Activated CD4-positive, alpha-beta memory T cell treated with anti-CD3 and anti-CD28 coated beads for 36 hours (primary cell): ENCODE measurements around the gene ASZ1. TPM values are rescaled to one million over a fixed set of nuclear protein-coding genes. Genes with fewer than 3 reads are reported as not detected.

Experiments
- CTCF ChIA-PET: fragments of 350-600 bp; sonication (Branson Sonifier 250); formaldehyde crosslinking; loops from one replicate; lab custom pipeline; 2021; ENCODE audit warnings: antibody characterized with exemption, inconsistent platforms; lab: Charles Lee
- POLR2A ChIA-PET: fragments of 350-600 bp; sonication (Branson Sonifier 250); formaldehyde crosslinking; loops from one replicate; lab custom pipeline; 2021; ENCODE audit warnings: antibody characterized with exemption; lab: Charles Lee
- DNase-seq: peaks from one replicate; pipeline ENCODE4 v3.0.0-alpha.2; 2020
- H3K27ac Mint-ChIP-seq: one replicate; pipeline ENCODE4 v1.8.0; 2021; ENCODE audit warnings: mixed read lengths
- H3K27me3 Mint-ChIP-seq: one replicate; pipeline ENCODE4 v1.8.0; 2021; ENCODE audit warnings: mixed read lengths
- H3K36me3 Mint-ChIP-seq: one replicate; pipeline ENCODE4 v1.8.0; 2021; ENCODE audit warnings: mixed read lengths
- H3K4me1 Mint-ChIP-seq: one replicate; pipeline ENCODE4 v1.8.0; 2021; ENCODE audit warnings: low read depth, mixed read lengths
- H3K4me3 Mint-ChIP-seq: one replicate; pipeline ENCODE4 v1.8.0; 2021; ENCODE audit warnings: mild to moderate bottlenecking, mixed read lengths
- H3K9me3 Mint-ChIP-seq: one replicate; pipeline ENCODE4 v1.8.0; 2021; ENCODE audit warnings: mixed read lengths
- intact Hi-C: fragments of 100-400 bp; cut with micrococcal nuclease; formaldehyde crosslinking; loops from one replicate; pipeline ENCODE4 v1.15.1; 2023
- total RNA-seq, 2 experiments: library from RNA; stranded (reverse); gene quantifications; one replicate each; pipeline ENCODE4 v1.2.3, GENCODE V29; 2021

The ASZ1 gene
- total RNA-seq, 2 experiments from 2014 or later = not detected

DNA sequence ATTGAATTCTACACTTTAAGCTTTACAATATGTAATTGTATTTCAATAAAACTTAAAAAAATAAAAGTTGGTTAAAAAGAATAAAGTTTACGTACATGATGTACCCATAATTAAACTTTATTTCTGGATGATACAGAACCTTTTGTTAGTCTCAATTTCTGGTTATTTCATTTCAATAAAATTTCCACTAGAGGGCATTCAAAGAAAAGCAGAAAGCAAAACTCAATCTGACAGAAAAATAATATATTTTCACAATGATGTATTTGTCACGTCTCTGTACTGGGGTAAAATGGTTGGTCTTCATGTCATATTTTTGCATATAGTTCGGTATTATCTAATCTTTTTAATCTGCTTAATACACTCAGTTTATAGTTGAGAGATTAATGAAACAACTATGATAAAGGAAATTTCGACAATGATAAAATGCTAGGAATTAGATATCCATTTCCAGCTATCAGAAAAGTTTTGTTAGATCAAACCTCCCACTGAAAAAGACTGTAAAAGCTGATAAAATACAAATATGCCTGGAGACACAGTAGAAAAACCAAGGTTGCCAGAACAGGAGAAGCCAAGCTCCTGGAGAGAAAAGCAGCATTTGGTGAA lies 27.4 kb downstream of the ASZ1 start:
- Mint-ChIP-seq H3K9me3 (no peaks in the 10 kb centered on the region), H3K36me3 (no peaks in the 10 kb centered on the region), H3K27me3 (no peaks in the 10 kb centered on the region), H3K27ac (no peak overlapping the region), H3K4me3 (no peak overlapping the region), H3K4me1 (no peaks in the 10 kb centered on the region)
- intact Hi-C loops = loop anchor here (2.0 kb wide), 2 partner anchors 317 to 753 kb away; no protein-coding TSS in a partner anchor
- no peak for DNase-seq
- POLR2A ChIA-PET = no interaction called here
- CTCF ChIA-PET = interaction anchor here (0.6 kb wide), 1 partner anchor 754 kb away, joined by 3 read pairs; no protein-coding TSS in a partner anchor

DNA sequence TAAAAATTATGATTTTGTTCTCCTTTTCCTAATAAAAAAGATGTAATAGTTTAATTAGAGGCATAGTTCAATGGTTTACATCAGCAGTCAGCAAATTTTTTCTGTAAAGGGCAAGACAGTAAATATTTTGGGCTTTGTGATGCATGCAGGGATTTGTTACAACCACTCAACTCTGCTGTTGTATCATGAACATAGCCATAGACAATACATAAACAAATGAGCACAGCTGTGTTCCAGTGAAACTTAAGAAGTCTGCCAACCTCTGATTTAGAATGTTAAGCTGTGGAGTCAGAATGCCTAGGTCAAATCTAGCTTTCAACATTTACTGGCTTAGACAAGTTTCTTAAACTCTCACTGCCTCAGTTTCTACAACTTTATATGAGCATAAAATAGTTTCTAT lies 31.6 kb downstream of the ASZ1 start:
- Mint-ChIP-seq H3K9me3 (peaks cover 4% of the 10 kb centered on the region), H3K27me3 (no peaks in the 10 kb centered on the region), H3K36me3 (no peaks in the 10 kb centered on the region), H3K27ac (no peak overlapping the region), H3K4me3 (no peak overlapping the region), H3K4me1 (no peaks in the 10 kb centered on the region)
- ChIA-PET CTCF (no interaction called here), POLR2A (no interaction called here)
- DNase-seq = no peak
- intact Hi-C loops = no loop called here

DNA sequence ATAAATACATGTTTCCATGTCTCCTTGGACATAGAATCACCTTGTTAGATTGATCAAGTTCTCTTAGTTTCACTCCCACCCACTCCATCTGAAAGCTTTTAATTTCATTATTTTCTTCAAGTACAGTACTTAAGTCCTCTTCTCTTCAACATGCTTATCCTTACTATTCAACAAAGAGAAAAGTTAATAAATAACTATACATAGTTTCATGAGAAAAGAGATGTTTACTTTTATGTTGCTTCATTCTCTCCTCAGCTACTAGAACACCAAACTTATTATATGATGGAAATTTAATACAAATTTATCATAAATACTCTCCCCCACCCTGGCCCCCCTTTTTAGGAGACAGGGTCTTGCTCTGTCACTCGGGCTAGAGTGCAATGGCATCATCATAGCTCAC lies 33.5 kb downstream of the ASZ1 start:
- ChIA-PET CTCF (no interaction called here), POLR2A (no interaction called here)
- Mint-ChIP-seq H3K36me3 (no peaks in the 10 kb centered on the region), H3K4me3 (no peak overlapping the region), H3K9me3 (peaks cover 14% of the 10 kb centered on the region), H3K4me1 (no peaks in the 10 kb centered on the region), H3K27ac (no peak overlapping the region), H3K27me3 (no peaks in the 10 kb centered on the region)
- DNase-seq = no peak
- intact Hi-C loops = no loop called here

DNA sequence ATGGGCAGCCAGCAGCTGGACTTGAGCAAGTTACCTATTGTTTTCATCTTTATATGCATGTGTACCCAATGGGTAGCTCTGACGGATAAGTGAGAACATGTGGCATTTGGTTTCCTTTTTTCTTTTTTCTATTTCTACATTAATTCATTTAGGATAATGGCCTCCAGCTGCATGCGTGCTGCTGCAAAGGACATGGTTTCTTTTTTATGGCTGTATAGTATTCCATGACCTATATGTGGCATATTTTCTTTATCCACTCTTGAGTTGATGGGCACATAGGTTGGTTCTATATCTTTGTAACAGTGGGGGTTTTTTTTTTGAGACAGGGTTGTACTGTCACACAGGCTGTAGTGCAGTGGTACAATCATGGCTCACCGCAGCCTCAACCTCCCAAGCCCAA lies 37.4 kb downstream of the ASZ1 start:
- peaks cover 29% of the 10 kb centered on the region for H3K9me3 Mint-ChIP-seq
- H3K27ac Mint-ChIP-seq = no peak overlapping the region
- H3K36me3 Mint-ChIP-seq = no peaks in the 10 kb centered on the region
- ChIA-PET POLR2A (no interaction called here), CTCF (no interaction called here)
- H3K27me3 Mint-ChIP-seq = no peaks in the 10 kb centered on the region
- H3K4me3 Mint-ChIP-seq = no peak overlapping the region
- intact Hi-C loops = no loop called here
- DNase-seq = no peak
- no peaks in the 10 kb centered on the region for H3K4me1 Mint-ChIP-seq

DNA sequence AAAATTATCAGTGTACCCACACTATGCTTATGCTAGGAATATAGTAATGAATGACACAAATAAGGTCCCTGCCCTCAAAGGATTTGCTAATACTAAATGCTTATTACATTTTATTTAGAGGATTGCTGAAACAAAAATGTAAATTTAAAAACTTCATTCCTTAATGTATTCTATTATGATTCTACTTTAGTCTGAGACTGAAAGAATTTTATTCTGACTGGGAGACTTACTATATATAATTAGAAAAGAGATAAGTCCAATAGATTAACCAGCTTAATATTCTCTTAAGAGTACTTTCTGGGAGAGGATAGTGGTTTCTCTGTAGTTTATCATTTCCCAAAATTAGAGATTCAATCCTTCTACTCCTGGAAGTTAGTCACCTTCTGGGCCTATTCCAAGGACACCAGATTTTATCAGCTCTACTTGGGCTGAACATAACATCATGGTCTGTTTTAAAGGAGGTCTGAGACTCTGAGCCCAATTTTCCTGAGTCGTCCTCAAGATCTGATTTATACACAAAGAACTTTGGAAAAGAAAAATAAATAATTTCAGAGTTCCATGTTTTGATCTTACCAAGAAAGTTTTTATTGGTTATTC lies 41.1 kb downstream of the ASZ1 start:
- no peak overlapping the region for H3K4me3 Mint-ChIP-seq
- ChIA-PET POLR2A (no interaction called here), CTCF (no interaction called here)
- no peak for DNase-seq
- no peak overlapping the region for H3K27ac Mint-ChIP-seq
- intact Hi-C loops = loop anchor here (2.0 kb wide), 1 partner anchor 173 kb away; no protein-coding TSS in a partner anchor
- H3K36me3 Mint-ChIP-seq = no peaks in the 10 kb centered on the region
- H3K4me1 Mint-ChIP-seq = no peaks in the 10 kb centered on the region
- peaks cover 28% of the 10 kb centered on the region for H3K9me3 Mint-ChIP-seq
- H3K27me3 Mint-ChIP-seq = no peaks in the 10 kb centered on the region

DNA sequence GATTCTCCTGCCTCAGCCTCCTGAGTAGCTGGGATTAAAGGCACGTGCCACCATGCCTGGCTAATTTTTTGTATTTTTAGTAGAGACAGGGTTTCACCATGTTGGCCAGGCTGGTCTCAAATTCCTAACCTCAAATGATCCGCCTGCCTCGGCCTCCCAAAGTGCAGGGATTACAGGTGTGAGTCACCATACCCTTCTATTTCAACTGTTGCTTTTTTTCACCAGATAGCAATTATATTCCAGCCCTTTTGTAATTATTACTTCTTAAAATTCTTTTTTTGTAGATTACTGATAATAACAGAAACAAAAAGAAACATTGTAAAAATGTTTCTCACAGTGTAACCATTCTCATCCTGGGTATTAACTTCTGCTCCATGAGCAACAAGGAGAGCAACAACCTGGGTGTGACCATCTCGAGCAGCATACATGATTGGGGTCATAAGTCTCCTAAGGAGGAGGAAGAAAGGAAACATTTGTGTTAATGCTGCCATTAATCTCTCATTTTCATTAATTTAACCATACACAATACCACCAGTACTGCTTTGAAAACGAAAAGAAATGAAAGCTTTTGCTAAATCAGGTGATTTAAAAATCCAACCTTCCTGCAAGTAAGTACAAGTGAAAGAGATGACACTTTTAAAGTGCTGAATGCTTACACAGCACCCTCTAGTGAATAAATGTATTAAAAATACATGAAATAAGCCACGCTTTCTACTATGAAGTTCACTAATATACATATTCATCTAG lies 41.8 kb downstream of the ASZ1 start:
- intact Hi-C loops = loop anchor here (2.0 kb wide), 1 partner anchor 173 kb away; no protein-coding TSS in a partner anchor
- peaks cover 25% of the 10 kb centered on the region for H3K9me3 Mint-ChIP-seq
- H3K4me3 Mint-ChIP-seq = no peak overlapping the region
- H3K4me1 Mint-ChIP-seq = no peaks in the 10 kb centered on the region
- POLR2A ChIA-PET = no interaction called here
- no peak overlapping the region for H3K27ac Mint-ChIP-seq
- H3K27me3 Mint-ChIP-seq = no peaks in the 10 kb centered on the region
- no peak for DNase-seq
- CTCF ChIA-PET = no interaction called here
- no peaks in the 10 kb centered on the region for H3K36me3 Mint-ChIP-seq

DNA sequence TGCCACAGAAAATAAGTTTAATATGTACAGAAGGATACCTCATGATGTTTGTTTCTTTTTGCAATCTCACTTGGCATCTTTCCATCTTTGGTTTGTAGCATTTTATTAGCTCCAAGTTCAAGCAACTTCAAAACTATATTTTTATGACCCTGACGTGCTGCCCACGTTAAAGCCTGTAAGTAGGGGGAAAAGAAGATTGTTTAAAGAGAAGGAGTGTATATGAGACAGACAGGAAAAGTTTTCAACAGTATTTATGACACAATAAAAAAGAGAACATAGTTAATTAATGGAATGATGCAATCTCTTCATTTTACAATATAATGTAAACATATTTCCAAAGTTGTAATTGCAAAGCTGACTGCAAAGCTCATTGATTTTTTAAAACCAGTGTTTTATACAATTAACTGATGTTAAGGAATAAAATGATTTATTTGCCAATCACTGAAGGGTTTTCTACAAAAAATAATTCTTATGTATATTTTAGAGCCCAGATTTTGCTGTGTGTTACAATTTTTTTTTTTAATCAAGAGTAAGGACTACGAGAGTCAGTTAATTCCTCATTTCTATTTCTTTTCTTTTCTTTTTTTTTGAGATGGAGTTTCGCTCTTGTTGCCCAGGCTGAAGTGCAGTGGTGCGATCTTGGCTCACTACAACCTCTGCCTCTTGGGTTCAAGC lies 42.5 kb downstream of the ASZ1 start:
- Mint-ChIP-seq H3K27me3 (no peaks in the 10 kb centered on the region), H3K4me1 (no peaks in the 10 kb centered on the region), H3K9me3 (peaks cover 21% of the 10 kb centered on the region), H3K27ac (no peak overlapping the region), H3K4me3 (no peak overlapping the region), H3K36me3 (no peaks in the 10 kb centered on the region)
- POLR2A ChIA-PET = interaction anchor here (0.7 kb wide), 1 partner anchor 360 kb away, joined by 3 read pairs; no protein-coding TSS in a partner anchor
- no peak for DNase-seq
- CTCF ChIA-PET = interaction anchor here (0.6 kb wide), 1 partner anchor 78 kb away, joined by 3 read pairs; no protein-coding TSS in a partner anchor
- intact Hi-C loops = no loop called here

DNA sequence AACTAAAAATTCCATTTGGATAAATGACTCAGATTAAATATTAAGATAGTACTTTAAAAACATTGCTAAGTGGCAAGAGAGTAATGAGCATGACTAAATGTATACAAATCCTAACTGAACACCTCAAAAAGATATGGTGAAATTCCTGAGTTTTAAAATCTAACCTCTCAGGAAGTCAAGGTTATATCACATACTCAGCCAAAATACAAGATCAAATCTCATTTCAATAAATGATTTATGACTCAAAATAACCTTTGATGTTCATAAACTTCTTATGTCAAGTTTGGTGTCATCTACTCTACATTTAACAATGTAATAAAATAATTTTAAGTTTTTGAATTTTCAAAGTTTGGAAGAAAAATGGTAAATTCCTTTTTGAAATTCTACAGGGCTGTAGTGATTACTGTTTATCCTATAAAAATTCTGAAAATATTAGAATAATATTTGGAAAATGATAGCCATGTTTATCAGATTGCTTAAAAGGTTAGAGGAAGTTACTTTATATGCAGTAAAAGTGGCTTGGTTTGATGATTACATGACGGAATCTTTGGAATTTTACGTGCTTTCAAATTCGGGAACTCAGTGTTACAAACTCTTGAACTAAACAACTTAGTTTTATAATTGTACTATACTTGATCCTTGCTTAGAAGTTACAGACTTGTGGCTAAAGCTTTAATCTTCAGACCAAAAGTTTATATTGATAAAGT lies 43.7 kb downstream of the ASZ1 start:
- Mint-ChIP-seq H3K27ac (no peak overlapping the region), H3K4me1 (no peaks in the 10 kb centered on the region), H3K9me3 (peaks cover 13% of the 10 kb centered on the region), H3K36me3 (no peaks in the 10 kb centered on the region), H3K4me3 (no peak overlapping the region), H3K27me3 (no peaks in the 10 kb centered on the region)
- ChIA-PET CTCF (no interaction called here), POLR2A (no interaction called here)
- intact Hi-C loops = no loop called here
- DNase-seq = no peak

DNA sequence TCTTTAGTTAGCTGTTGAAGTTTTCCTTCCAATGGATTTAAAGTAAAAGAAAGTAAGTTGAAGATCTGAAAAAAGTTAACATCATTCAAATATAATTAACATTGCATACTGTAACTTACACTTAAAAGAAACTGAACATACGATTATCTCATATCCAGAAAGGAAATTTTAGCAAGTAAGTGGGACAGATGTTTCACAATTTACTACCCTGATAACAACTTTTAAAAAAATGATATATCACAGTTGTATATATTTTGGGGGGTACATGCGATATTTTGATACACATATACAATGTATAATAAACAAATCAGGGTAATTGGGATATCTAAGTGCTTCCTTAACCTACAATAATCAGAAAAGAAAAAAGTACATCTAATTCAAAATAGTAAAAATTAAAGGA lies 44.2 kb downstream of the ASZ1 start:
- H3K4me3 Mint-ChIP-seq = no peak overlapping the region
- intact Hi-C loops = no loop called here
- CTCF ChIA-PET = no interaction called here
- H3K9me3 Mint-ChIP-seq = peaks cover 8% of the 10 kb centered on the region
- H3K27me3 Mint-ChIP-seq = no peaks in the 10 kb centered on the region
- H3K4me1 Mint-ChIP-seq = no peaks in the 10 kb centered on the region
- DNase-seq = no peak
- H3K36me3 Mint-ChIP-seq = no peaks in the 10 kb centered on the region
- no peak overlapping the region for H3K27ac Mint-ChIP-seq
- POLR2A ChIA-PET = no interaction called here

DNA sequence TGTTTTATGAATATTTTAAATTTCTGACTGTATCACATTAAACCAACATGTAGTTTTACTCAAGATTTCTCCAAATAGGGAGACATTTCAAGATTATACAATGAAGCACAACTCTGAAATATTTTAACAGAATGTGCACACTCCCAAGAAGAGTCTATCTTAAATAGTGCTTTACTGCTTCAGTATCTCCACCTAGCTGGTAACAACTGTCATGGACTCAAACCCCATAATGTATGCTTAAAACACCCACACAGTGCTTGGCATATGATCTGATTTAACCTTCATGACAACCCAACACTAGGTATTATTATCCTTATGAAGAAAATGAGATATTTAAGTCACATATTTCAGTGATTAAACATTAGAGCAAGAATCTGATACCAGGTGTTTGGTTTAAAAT lies 45.9 kb downstream of the ASZ1 start:
- no peaks in the 10 kb centered on the region for H3K27me3 Mint-ChIP-seq
- CTCF ChIA-PET = no interaction called here
- H3K4me3 Mint-ChIP-seq = no peak overlapping the region
- H3K4me1 Mint-ChIP-seq = no peaks in the 10 kb centered on the region
- POLR2A ChIA-PET = no interaction called here
- H3K27ac Mint-ChIP-seq = no peak overlapping the region
- intact Hi-C loops = no loop called here
- no peak for DNase-seq
- H3K9me3 Mint-ChIP-seq = no peaks in the 10 kb centered on the region
- no peaks in the 10 kb centered on the region for H3K36me3 Mint-ChIP-seq

DNA sequence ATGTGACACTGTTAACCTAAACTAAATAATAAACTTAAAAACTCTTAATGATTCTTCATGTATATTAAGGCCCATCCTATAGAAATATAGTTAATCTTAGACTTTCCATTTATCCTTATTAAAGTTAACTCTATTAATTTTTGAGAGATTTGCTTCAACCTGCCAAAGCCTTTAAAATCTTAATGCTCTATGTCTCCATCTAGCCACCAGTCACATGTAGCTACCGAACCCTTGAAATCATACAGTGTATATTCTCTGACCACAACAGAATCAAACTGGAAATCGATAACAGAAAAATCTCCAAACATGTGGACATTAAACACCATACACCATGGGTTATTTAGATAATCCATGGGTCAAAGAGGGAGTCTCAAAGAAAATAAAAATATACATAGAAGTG lies 51.9 kb downstream of the ASZ1 start:
- peaks cover 1% of the 10 kb centered on the region for H3K27me3 Mint-ChIP-seq
- H3K27ac Mint-ChIP-seq = no peak overlapping the region
- H3K4me1 Mint-ChIP-seq = no peaks in the 10 kb centered on the region
- H3K36me3 Mint-ChIP-seq = no peaks in the 10 kb centered on the region
- H3K4me3 Mint-ChIP-seq = no peak overlapping the region
- CTCF ChIA-PET = no interaction called here
- POLR2A ChIA-PET = no interaction called here
- intact Hi-C loops = no loop called here
- H3K9me3 Mint-ChIP-seq = no peaks in the 10 kb centered on the region
- no peak for DNase-seq

DNA sequence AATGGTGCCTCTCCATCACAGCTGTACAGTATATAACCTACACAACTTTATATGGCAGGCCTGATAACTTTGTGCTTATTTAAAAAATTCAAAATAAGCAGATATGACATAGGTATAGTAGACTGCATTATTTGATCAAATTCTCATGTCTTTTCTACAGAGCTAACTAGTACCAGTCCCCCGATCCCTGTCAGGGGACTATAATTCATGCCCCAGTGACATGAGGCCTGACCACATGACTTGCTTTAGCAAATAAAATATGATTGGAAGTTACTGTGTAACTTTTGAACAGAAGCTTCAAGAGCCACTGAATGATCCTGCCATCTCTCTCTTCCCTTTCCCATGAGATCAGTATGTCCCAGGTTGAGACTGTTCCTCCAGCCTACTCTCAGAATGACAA lies 55.2 kb downstream of the ASZ1 start:
- DNase-seq = no peak
- H3K9me3 Mint-ChIP-seq = no peaks in the 10 kb centered on the region

More for the DNA sequence above, 55.2 kb downstream of the ASZ1 start:
- intact Hi-C loops = no loop called here
- Mint-ChIP-seq H3K4me1 (no peaks in the 10 kb centered on the region), H3K27ac (no peak overlapping the region), H3K36me3 (no peaks in the 10 kb centered on the region), H3K27me3 (peaks cover 1% of the 10 kb centered on the region), H3K4me3 (no peak overlapping the region)
- ChIA-PET POLR2A (no interaction called here), CTCF (no interaction called here)
